A673 (cell line): ENCODE measurements around the gene DNAJC3. TPM values are rescaled to one million over a fixed set of nuclear protein-coding genes. Genes with fewer than 3 reads are reported as not detected.
"Not testable (repeated sequence)": the region's sequence is repeated elsewhere in the genome, so short reads cannot be mapped to it uniquely, and the experiment has no call there.

Experiments used
- BruUV-seq: library from RNA; stranded (reverse); fragments of 400-500 nt; replicated peaks from 2 replicates; lab custom pipeline; 2021; lab: Mats Ljungman, UMichigan
- CTCF ChIA-PET: fragments of 300-600 bp; sonication (Branson Sonifier 250); formaldehyde crosslinking; loops from one replicate; lab custom pipeline; 2022; ENCODE audit warnings: antibody characterized with exemption; lab: Charles Lee
- POLR2A ChIA-PET: fragments of 300-600 bp; sonication (Branson Sonifier 250); formaldehyde crosslinking; loops from one replicate; lab custom pipeline; 2022; ENCODE audit warnings: antibody characterized with exemption; ENCODE audit not compliant: low non-redundant PET; lab: Charles Lee
- DNase-seq: peaks from one replicate; pipeline ENCODE4 v3.0.0-alpha.2; 2015; ENCODE audit warnings: low spot score
- H3K27ac ChIP-seq: fragments of 200-600 bp; sonication (generic); 2 replicates; pipeline ENCODE4 v1.5.1; 2016; ENCODE audit warnings: mixed run types, low read depth, mild to moderate bottlenecking, mixed read lengths, antibody characterized with exemption, low read length; ENCODE audit not compliant: poor library complexity, severe bottlenecking
- H3K27me3 ChIP-seq: fragments of 200-600 bp; sonication (generic); replicated peaks from 2 replicates; pipeline ENCODE4 v1.6.1; 2017; ENCODE audit warnings: mixed run types, low read depth, mild to moderate bottlenecking, mixed read lengths, antibody characterized with exemption, low read length; ENCODE audit not compliant: insufficient read depth, poor library complexity
- H3K36me3 ChIP-seq: fragments of 200-600 bp; sonication (generic); 2 replicates; pipeline ENCODE4 v1.6.1; 2016; ENCODE audit warnings: mixed run types, mild to moderate bottlenecking, mixed read lengths, antibody characterized with exemption, low read length; ENCODE audit not compliant: insufficient read depth, poor library complexity, severe bottlenecking
- H3K4me1 ChIP-seq: fragments of 200-600 bp; sonication (generic); 2 replicates; pipeline ENCODE4 v1.6.1; 2017; ENCODE audit warnings: mixed run types, mild to moderate bottlenecking, mixed read lengths, antibody characterized with exemption, low read length; ENCODE audit not compliant: insufficient read depth, poor library complexity, severe bottlenecking
- H3K4me3 ChIP-seq: fragments of 200-600 bp; sonication (generic); 2 replicates; pipeline ENCODE4 v1.5.1; 2016; ENCODE audit warnings: low read depth, mixed run types, mild to moderate bottlenecking, mixed read lengths, low read length; ENCODE audit not compliant: poor library complexity, severe bottlenecking
- H3K9me3 ChIP-seq: fragments of 200-600 bp; sonication (generic); 2 replicates; pipeline ENCODE4 v1.6.1; 2016; ENCODE audit warnings: mixed run types, low read depth, mild to moderate bottlenecking, mixed read lengths, antibody characterized with exemption, low read length; ENCODE audit not compliant: poor library complexity, severe bottlenecking
- CTCF ChIP-seq: fragments of 300-800, 200-600 bp; sonication (generic); conservative IDR thresholded peaks from 2 replicates; pipeline ENCODE4 v1.5.1; 2017; ENCODE audit warnings: low read depth, mild to moderate bottlenecking, antibody characterized with exemption, low read length, moderate library complexity, mixed read lengths
- EZH2 ChIP-seq: fragments of 200-600 bp; sonication (generic); IDR thresholded peaks from 2 replicates; pipeline ENCODE4 v1.6.1; 2017; ENCODE audit warnings: borderline replicate concordance, low read depth, mild to moderate bottlenecking, mixed read lengths, antibody characterized with exemption, low read length; ENCODE audit not compliant: poor library complexity, severe bottlenecking
- intact Hi-C: fragments of 100-400 bp; cut with micrococcal nuclease; formaldehyde crosslinking; loops from one replicate; pipeline ENCODE4 v1.10.0; 2022; ENCODE audit not compliant: unreplicated experiment
- total RNA-seq: library from RNA; stranded (reverse); gene quantifications from 2 replicates; pipeline ENCODE4 v1.2.3, GENCODE V29; 2021

DNAJC3 gene
- total RNA-seq, 1 experiment from 2014 or later = 21.5 TPM

- ChIA-PET POLR2A (no interaction called here), CTCF (no interaction called here)
- no peak overlapping the region for H3K4me3 ChIP-seq
- no peak overlapping the region for H3K27ac ChIP-seq
- DNase-seq = no peak
- no peaks in the 10 kb centered on the region for H3K4me1 ChIP-seq
- peaks cover 8% of the 10 kb centered on the region for H3K36me3 ChIP-seq
- BruUV-seq = no TSS peak
- TF ChIP-seq EZH2 (no peak), CTCF (no peak)
- H3K9me3 ChIP-seq = no peaks in the 10 kb centered on the region
- intact Hi-C loops = no loop called here
- H3K27me3 ChIP-seq = no peaks in the 10 kb centered on the region
These were observed 111.1 kb downstream of the DNAJC3 start for GRCh38 chr13:95788100-95788463.

- H3K36me3 ChIP-seq, CTCF ChIA-PET, H3K27me3 ChIP-seq, DNase-seq, POLR2A ChIA-PET, H3K27ac ChIP-seq, H3K4me3 ChIP-seq, BruUV-seq, H3K9me3 ChIP-seq, intact Hi-C loops, H3K4me1 ChIP-seq: not testable (repeated sequence)
These were observed 112.4 kb downstream of the DNAJC3 start for GRCh38 chr13:95789315-95789714.

GRCh38 chr13:95791084-95791722 is 114.3 kb downstream of the DNAJC3 start:
- H3K27me3 ChIP-seq = no peaks in the 10 kb centered on the region
- H3K4me1 ChIP-seq = no peaks in the 10 kb centered on the region
- CTCF ChIA-PET = no interaction called here
- H3K4me3 ChIP-seq = no peak overlapping the region
- TF ChIP-seq CTCF (no peak), EZH2 (no peak)
- no TSS peak for BruUV-seq
- peaks cover 8% of the 10 kb centered on the region for H3K36me3 ChIP-seq
- POLR2A ChIA-PET = no interaction called here
- no peak for DNase-seq
- no peaks in the 10 kb centered on the region for H3K9me3 ChIP-seq
- intact Hi-C loops = no loop called here
- H3K27ac ChIP-seq = no peak overlapping the region

- BruUV-seq = TSS peak; percentile 30
- intact Hi-C loops = no loop called here
These were observed 116.1 kb downstream of the DNAJC3 start for GRCh38 chr13:95793018-95793555.

More at GRCh38 chr13:95793018-95793555, 116.1 kb downstream of the DNAJC3 start:
- ChIA-PET POLR2A (interaction anchor here (0.6 kb wide), 1 partner anchor 180 kb away, joined by 16 read pairs; no protein-coding TSS in a partner anchor), CTCF (no interaction called here)
- Histone ChIP-seq H3K4me3 (no peak overlapping the region), H3K27ac (no peak overlapping the region), H3K4me1 (no peaks in the 10 kb centered on the region), H3K36me3 (peaks cover 8% of the 10 kb centered on the region), H3K9me3 (no peaks in the 10 kb centered on the region), H3K27me3 (no peaks in the 10 kb centered on the region)
- TF ChIP-seq CTCF (no peak), EZH2 (no peak)
- DNase-seq = no peak
